GM12878 (cell line): ENCODE results near the gene TNKS1BP1. TPM values are rescaled to one million over a fixed set of nuclear protein-coding genes. Genes with fewer than 3 reads are reported as not detected.

Experiments
- ATAC-seq: fragments of 200-7000 bp; cut with Tn5 transposase; 3 replicates; pipeline ENCODE4 v1.9.1; 2020; ENCODE audit warnings: mild to moderate bottlenecking, moderate library complexity
- BruUV-seq: library from RNA; stranded (reverse); fragments of 400-500 nt; replicated peaks from 2 replicates; lab custom pipeline; 2021; lab: Mats Ljungman, UMichigan
- CTCF ChIA-PET: fragments of 300-600 bp; sonication (Branson Sonifier 250); formaldehyde crosslinking; extraction: SDS; loops from one replicate; lab custom pipeline; 2021; ENCODE audit warnings: inconsistent platforms; lab: Yijun Ruan, JAX
- POLR2A ChIA-PET: fragments of 350-600 bp; formaldehyde crosslinking; extraction: SDS; loops from one replicate; lab custom pipeline; 2021; ENCODE audit warnings: inconsistent platforms; lab: Charles Lee
- RAD21 ChIA-PET: fragments of 300-600 bp; sonication (Branson Sonifier 250); formaldehyde crosslinking; loops from one replicate; lab custom pipeline; 2023; ENCODE audit warnings: antibody characterized with exemption; ENCODE audit not compliant: unreplicated experiment; lab: Charles Lee
- SMC1A ChIA-PET: fragments of 300-600 bp; sonication (Branson Sonifier 250); formaldehyde crosslinking; loops from one replicate; lab custom pipeline; 2023; ENCODE audit not compliant: unreplicated experiment, uncharacterized antibody; lab: Charles Lee
- DNase-seq: peaks from one replicate; pipeline ENCODE4 v3.0.0-alpha.2; 2011; ENCODE audit warnings: low read depth, low spot score
- FAIRE-seq: peaks from 3 replicates; lab custom pipeline; 2011; peaks lifted over from hg19 to GRCh38; lab: Jason Lieb, UNC
- H2AFZ ChIP-seq: 2 replicates; pipeline ENCODE4 v1.6.0; 2011; ENCODE audit warnings: low read depth, low read length, control low read depth; ENCODE audit not compliant: control insufficient read depth
- H3K27ac ChIP-seq: 2 replicates; pipeline ENCODE4 v1.5.1; 2011; ENCODE audit warnings: control low read depth; ENCODE audit not compliant: control insufficient read depth, insufficient read depth
- H3K27me3 ChIP-seq, 2 experiments: replicated peaks in 1 of 2; 2 replicates each; pipeline versions ENCODE4 v1.6.0 to v1.6.1; 2011; ENCODE audit warnings: low read length in 1 of 2; ENCODE audit not compliant: control insufficient read depth in 2 of 2, insufficient read depth in 2 of 2
- H3K36me3 ChIP-seq, 2 experiments: 2 replicates each; pipeline ENCODE4 v1.5.1; 2011; ENCODE audit warnings: low read length in 1 of 2; ENCODE audit not compliant: control insufficient read depth in 2 of 2, insufficient read depth in 2 of 2
- H3K4me1 ChIP-seq: 2 replicates; pipeline ENCODE4 v1.6.1; 2011; ENCODE audit warnings: mild to moderate bottlenecking, low read length, moderate library complexity, mixed read lengths; ENCODE audit not compliant: control insufficient read depth, insufficient read depth
- H3K4me2 ChIP-seq: 2 replicates; pipeline ENCODE4 v1.6.0; 2011; ENCODE audit warnings: control low read depth; ENCODE audit not compliant: control insufficient read depth, insufficient read depth
- H3K4me3 ChIP-seq: fragments of 200-600 bp; sonication (generic); 2 replicates; pipeline ENCODE4 v1.5.1; 2016
- H3K79me2 ChIP-seq: 2 replicates; pipeline ENCODE4 v1.6.0; 2011; ENCODE audit warnings: low read length; ENCODE audit not compliant: control insufficient read depth, insufficient read depth
- H3K9ac ChIP-seq: 2 replicates; pipeline ENCODE4 v1.8.0; 2011; ENCODE audit warnings: low read length, control low read depth, mixed read lengths; ENCODE audit not compliant: control insufficient read depth, insufficient read depth
- H3K9me3 ChIP-seq: replicated peaks from 3 replicates; pipeline ENCODE4 v1.5.1; 2011; ENCODE audit warnings: mild to moderate bottlenecking, low read length; ENCODE audit not compliant: control insufficient read depth, insufficient read depth
- H4K20me1 ChIP-seq: 2 replicates; pipeline ENCODE4 v1.6.0; 2011; ENCODE audit not compliant: control insufficient read depth, insufficient read depth
- ASH2L ChIP-seq: fragments of 300-600, 200-600 bp; sonication (generic); IDR thresholded peaks from 2 replicates; pipeline ENCODE4 v1.6.1; 2017; ENCODE audit warnings: low read depth, mild to moderate bottlenecking, borderline replicate concordance
- CEBPB ChIP-seq, 2 experiments: fragments of 150-350 bp in 1 of 2; IDR thresholded peaks; 2 replicates each; pipeline ENCODE4 v1.6.1; 2012 to 2014; ENCODE audit warnings: low read depth in 2 of 2, low read length in 2 of 2, borderline replicate concordance in 1 of 2, inconsistent platforms in 1 of 2
- E2F8 ChIP-seq: fragments of 450-650 bp; IDR thresholded peaks from 2 replicates; pipeline ENCODE4 v1.6.1; 2018; ENCODE audit warnings: mild to moderate bottlenecking, low read depth, moderate library complexity; ENCODE audit not compliant: partially characterized antibody
- HDAC6 ChIP-seq: fragments of 200-600 bp; sonication (generic); IDR thresholded peaks from one replicate; pipeline ENCODE4 v1.8.0; 2017; ENCODE audit warnings: antibody characterized with exemption; ENCODE audit not compliant: unreplicated experiment
- IKZF1 ChIP-seq: fragments of 450-650 bp; conservative IDR thresholded peaks from 2 replicates; pipeline ENCODE4 v1.6.1; 2017; ENCODE audit warnings: antibody characterized with exemption, mild to moderate bottlenecking
- KLF5 ChIP-seq: fragments of 450-650 bp; IDR thresholded peaks from 2 replicates; pipeline ENCODE4 v1.6.1; 2014; ENCODE audit warnings: mild to moderate bottlenecking; ENCODE audit not compliant: partially characterized antibody
- POU2F2 ChIP-seq: IDR thresholded peaks from 3 replicates; pipeline ENCODE4 v1.6.1; 2011; ENCODE audit warnings: low read depth, mild to moderate bottlenecking, low read length, borderline replicate concordance
- RB1 ChIP-seq: fragments of 450-650 bp; formaldehyde crosslinking; IDR thresholded peaks from 2 replicates; pipeline ENCODE4 v1.6.1; 2017; ENCODE audit warnings: mild to moderate bottlenecking, borderline replicate concordance
- SUPT20H ChIP-seq: IDR thresholded peaks from 2 replicates; pipeline ENCODE4 v1.6.1; 2011; ENCODE audit warnings: low read depth, mild to moderate bottlenecking, low read length, moderate library complexity, borderline replicate concordance; ENCODE audit not compliant: control insufficient read depth
- ZNF274 ChIP-seq: IDR thresholded peaks from one replicate; pipeline ENCODE4 v1.8.0; 2011; ENCODE audit not compliant: insufficient read length, insufficient read depth
- WGBS: methylation state at CpG from one replicate; pipeline ENCODE4 v1.1.6; 2016; ENCODE audit warnings: low lambda C conversion rate; ENCODE audit not compliant: insufficient replicate concordance, insufficient coverage; ENCODE audit errors: missing lambda C conversion rate; 5-methylcytosine and 5-hydroxymethylcytosine counted together
- in situ Hi-C: fragments of 300-500 bp; cut with MboI; formaldehyde crosslinking; loops from 9 replicates; pipeline ENCODE4 v1.14.3; 2018; ENCODE audit warnings: mixed read lengths
- intact Hi-C: fragments of 100-400 bp; cut with micrococcal nuclease; formaldehyde crosslinking; loops from one replicate; pipeline ENCODE4 v1.14.2; 2022; ENCODE audit not compliant: unreplicated experiment
- polyA plus RNA-seq, 11 experiments: library from polyadenylated mRNA; depleted of rRNA in 4 of 11; unstranded in 6 of 11; stranded (reverse) in 5 of 11; fragments of >200 nt; fragmentation: Nextera tagmentation in 4 of 11; fragmentation: Illumina TruSeq in 1 of 11; extraction: Ambion mirVana in 4 of 11; extraction: Trizol in 1 of 11; gene quantifications; 1 replicate in 1 of 11; 2 replicates in 10 of 11; pipeline versions ENCODE4 v1.2.1 to v1.2.3, GENCODE V29; 2011 to 2016; ENCODE audit warnings: inconsistent platforms in 2 of 11, missing spikeins in 2 of 11, low read depth in 1 of 11
- total RNA-seq, 4 experiments: library from RNA; depleted of rRNA in 3 of 4; stranded (reverse); fragments of >200 nt in 3 of 4; fragmentation: Illumina TruSeq in 1 of 4; extraction: Trizol in 1 of 4; gene quantifications; 2 replicates each; pipeline versions ENCODE4 v1.2.1 to v1.2.3, GENCODE V29; 2013 to 2021
- TF ChIP-seq, protein P1 (sequence below): fragments of 450-650 bp; IDR thresholded peaks from 2 replicates; pipeline ENCODE4 v1.6.1; 2017; ENCODE audit warnings: low read depth, mild to moderate bottlenecking, moderate library complexity
- TF ChIP-seq, protein P2 (sequence below): IDR thresholded peaks from 2 replicates; pipeline ENCODE4 v1.6.1; 2012; ENCODE audit warnings: mild to moderate bottlenecking, low read depth, low read length

TNKS1BP1 gene
- total and polyA plus RNA-seq, 10 of the 15 experiments (the other 5 are each of a cell fraction or from before 2014, with no cell fraction given), result 0.26 to 15.8 (median 4.3) TPM

DNA sequence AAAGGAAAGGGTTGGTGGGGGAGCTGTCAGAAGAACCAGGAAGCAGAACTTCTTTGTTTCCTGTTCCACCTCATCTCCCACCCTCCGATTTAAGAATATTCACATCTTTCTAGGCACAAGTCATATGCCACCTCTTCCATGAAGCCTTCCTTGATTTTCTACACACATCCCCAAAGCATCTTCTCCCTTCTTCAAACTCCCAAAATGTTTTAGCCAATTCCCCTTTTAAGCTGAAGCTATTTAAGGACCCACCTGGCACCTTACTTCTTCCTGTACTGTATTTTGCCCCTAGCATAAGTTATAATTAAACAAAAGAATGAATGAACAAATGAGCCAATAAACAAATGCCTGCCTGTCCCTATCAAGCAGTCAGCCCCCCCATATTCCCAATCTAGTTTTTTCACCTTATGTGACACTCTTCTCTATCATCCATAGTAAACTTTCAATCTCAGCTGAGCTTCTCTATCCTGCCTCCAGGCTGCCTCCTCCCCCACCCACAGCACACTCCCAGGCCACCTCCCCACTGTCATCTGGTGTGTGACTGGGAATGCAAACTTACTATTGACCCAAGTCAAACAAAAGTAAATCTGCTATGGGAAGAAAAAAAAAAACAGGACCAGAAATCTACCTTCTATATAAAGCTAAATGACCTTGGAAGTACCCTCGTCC is 3.9 kb downstream of the TNKS1BP1 start:
- Histone ChIP-seq H3K4me2 (no peak overlapping the region), H3K4me1 (peaks cover 13% of the 10 kb centered on the region), H3K4me3 (no peak overlapping the region), H3K9ac (no peak overlapping the region), H3K27ac (no peak overlapping the region), H4K20me1 (no peaks in the 10 kb centered on the region), H3K79me2 (no peaks in the 10 kb centered on the region), H3K36me3 (peaks cover 0 to 2% of the 10 kb centered on the region in 2 experiments; a peak in 2 of 4 replicates), H3K27me3 (no peaks in the 10 kb centered on the region), H3K9me3 (no peaks in the 10 kb centered on the region), H2AFZ (no peak overlapping the region)
- BruUV-seq, result no TSS peak
- RAD21 ChIA-PET, result interaction anchor here (1.3 to 1.6 kb wide), 3 partner anchors 14 to 25 kb away, joined by 3 to 4 read pairs (median 4); no protein-coding TSS in a partner anchor
- in situ Hi-C loops (no loop called here), intact Hi-C loops (no loop called here)
- POLR2A ChIA-PET, result interaction anchor here (1.4 to 1.5 kb wide), 2 partner anchors 9 to 40 kb away, joined by 4 to 8 read pairs; no protein-coding TSS in a partner anchor
- WGBS, result 100% methylated on average over 2 of the region's 2 CpGs
- CTCF ChIA-PET, result interaction anchor here (0.6 to 2.3 kb wide), 2 partner anchors 9 to 69 kb away, joined by 3 to 9 read pairs; no protein-coding TSS in a partner anchor
- FAIRE-seq (no peak), ATAC-seq (no peak), DNase-seq (no peak)
- SMC1A ChIA-PET, result interaction anchor here (2.4 kb wide), 1 partner anchor 9 kb away, joined by 9 read pairs; no protein-coding TSS in a partner anchor
- TF ChIP-seq ZNF274 (no peak), RB1 (no peak), E2F8 (no peak), KLF5 (no peak), ASH2L (no peak), POU2F2 (no peak), SUPT20H (no peak), HDAC6 (no peak), IKZF1 (no peak), CEBPB (IDR thresholded peaks at IDR 0.05; ENCODE audit: borderline replicate concordance in 1 of 2, low read depth in 2 of 2, low read length in 2 of 2) (no peak)
- TF ChIP-seq, protein P1, sequence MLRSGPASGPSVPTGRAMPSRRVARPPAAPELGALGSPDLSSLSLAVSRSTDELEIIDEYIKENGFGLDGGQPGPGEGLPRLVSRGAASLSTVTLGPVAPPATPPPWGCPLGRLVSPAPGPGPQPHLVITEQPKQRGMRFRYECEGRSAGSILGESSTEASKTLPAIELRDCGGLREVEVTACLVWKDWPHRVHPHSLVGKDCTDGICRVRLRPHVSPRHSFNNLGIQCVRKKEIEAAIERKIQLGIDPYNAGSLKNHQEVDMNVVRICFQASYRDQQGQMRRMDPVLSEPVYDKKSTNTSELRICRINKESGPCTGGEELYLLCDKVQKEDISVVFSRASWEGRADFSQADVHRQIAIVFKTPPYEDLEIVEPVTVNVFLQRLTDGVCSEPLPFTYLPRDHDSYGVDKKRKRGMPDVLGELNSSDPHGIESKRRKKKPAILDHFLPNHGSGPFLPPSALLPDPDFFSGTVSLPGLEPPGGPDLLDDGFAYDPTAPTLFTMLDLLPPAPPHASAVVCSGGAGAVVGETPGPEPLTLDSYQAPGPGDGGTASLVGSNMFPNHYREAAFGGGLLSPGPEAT, result no peak
- TF ChIP-seq, protein P2, sequence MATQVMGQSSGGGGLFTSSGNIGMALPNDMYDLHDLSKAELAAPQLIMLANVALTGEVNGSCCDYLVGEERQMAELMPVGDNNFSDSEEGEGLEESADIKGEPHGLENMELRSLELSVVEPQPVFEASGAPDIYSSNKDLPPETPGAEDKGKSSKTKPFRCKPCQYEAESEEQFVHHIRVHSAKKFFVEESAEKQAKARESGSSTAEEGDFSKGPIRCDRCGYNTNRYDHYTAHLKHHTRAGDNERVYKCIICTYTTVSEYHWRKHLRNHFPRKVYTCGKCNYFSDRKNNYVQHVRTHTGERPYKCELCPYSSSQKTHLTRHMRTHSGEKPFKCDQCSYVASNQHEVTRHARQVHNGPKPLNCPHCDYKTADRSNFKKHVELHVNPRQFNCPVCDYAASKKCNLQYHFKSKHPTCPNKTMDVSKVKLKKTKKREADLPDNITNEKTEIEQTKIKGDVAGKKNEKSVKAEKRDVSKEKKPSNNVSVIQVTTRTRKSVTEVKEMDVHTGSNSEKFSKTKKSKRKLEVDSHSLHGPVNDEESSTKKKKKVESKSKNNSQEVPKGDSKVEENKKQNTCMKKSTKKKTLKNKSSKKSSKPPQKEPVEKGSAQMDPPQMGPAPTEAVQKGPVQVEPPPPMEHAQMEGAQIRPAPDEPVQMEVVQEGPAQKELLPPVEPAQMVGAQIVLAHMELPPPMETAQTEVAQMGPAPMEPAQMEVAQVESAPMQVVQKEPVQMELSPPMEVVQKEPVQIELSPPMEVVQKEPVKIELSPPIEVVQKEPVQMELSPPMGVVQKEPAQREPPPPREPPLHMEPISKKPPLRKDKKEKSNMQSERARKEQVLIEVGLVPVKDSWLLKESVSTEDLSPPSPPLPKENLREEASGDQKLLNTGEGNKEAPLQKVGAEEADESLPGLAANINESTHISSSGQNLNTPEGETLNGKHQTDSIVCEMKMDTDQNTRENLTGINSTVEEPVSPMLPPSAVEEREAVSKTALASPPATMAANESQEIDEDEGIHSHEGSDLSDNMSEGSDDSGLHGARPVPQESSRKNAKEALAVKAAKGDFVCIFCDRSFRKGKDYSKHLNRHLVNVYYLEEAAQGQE, result no peak
